GM23338 (cell line): Measurements from ENCODE around the gene SLC7A14. TPM values are rescaled to one million over a fixed set of nuclear protein-coding genes. Genes with fewer than 3 reads are reported as not detected.
A peak's percentile ranks its signal among the peaks of the same experiment; 100 is the strongest.

Experiments used
- ATAC-seq: fragments of 200-7000 bp; cut with Tn5 transposase; 3 replicates; pipeline ENCODE4 v1.9.1; 2020
- DNase-seq: peaks from one replicate; pipeline ENCODE4 v3.0.0-alpha.2; 2015; ENCODE audit warnings: low spot score
- H2AFZ ChIP-seq: fragments of 200-600 bp; sonication (generic); 2 replicates; pipeline ENCODE4 v1.8.0; 2016; ENCODE audit warnings: antibody characterized with exemption, mild to moderate bottlenecking, moderate library complexity
- H3F3A ChIP-seq: fragments of 200-600 bp; sonication (generic); replicated peaks from 2 replicates; pipeline ENCODE4 v1.8.0; 2017; ENCODE audit warnings: antibody characterized with exemption, mixed run types, low read depth
- H3K27ac ChIP-seq: fragments of 200-600 bp; sonication (generic); 2 replicates; pipeline ENCODE4 v1.6.1; 2016; ENCODE audit warnings: low read depth
- H3K27me3 ChIP-seq: fragments of 200-600 bp; sonication (generic); 2 replicates; pipeline ENCODE4 v1.8.0; 2016; ENCODE audit warnings: mild to moderate bottlenecking, mixed run types, moderate library complexity; ENCODE audit not compliant: insufficient read depth
- H3K36me3 ChIP-seq: fragments of 200-600 bp; sonication (generic); 2 replicates; pipeline ENCODE4 v1.8.0; 2016; ENCODE audit warnings: mild to moderate bottlenecking; ENCODE audit not compliant: insufficient read depth
- H3K4me1 ChIP-seq: fragments of 200-600 bp; sonication (generic); 2 replicates; pipeline ENCODE4 v1.8.0; 2016; ENCODE audit warnings: mild to moderate bottlenecking, moderate library complexity; ENCODE audit not compliant: insufficient read depth
- H3K4me2 ChIP-seq: fragments of 200-600 bp; sonication (generic); 2 replicates; pipeline ENCODE4 v1.7.1; 2017; ENCODE audit warnings: mixed run types
- H3K4me3 ChIP-seq: fragments of 200-600 bp; sonication (generic); 2 replicates; pipeline ENCODE4 v1.6.1; 2016; ENCODE audit warnings: mixed run types
- H3K79me2 ChIP-seq: fragments of 200-600 bp; sonication (generic); replicated peaks from 2 replicates; pipeline ENCODE4 v1.8.0; 2017; ENCODE audit warnings: mild to moderate bottlenecking; ENCODE audit not compliant: insufficient read depth
- H3K9me2 ChIP-seq: fragments of 200-600 bp; sonication (generic); 2 replicates; pipeline ENCODE4 v1.8.0; 2017; ENCODE audit not compliant: insufficient read depth
- H4K20me1 ChIP-seq: fragments of 200-600 bp; sonication (generic); replicated peaks from 2 replicates; pipeline ENCODE4 v1.8.0; 2017; ENCODE audit warnings: mild to moderate bottlenecking; ENCODE audit not compliant: insufficient read depth
- H3K27ac Mint-ChIP-seq: 2 replicates; pipeline ENCODE4 v1.8.0; 2020; ENCODE audit warnings: inconsistent platforms, mild to moderate bottlenecking, moderate library complexity, mixed read lengths
- H3K27me3 Mint-ChIP-seq: 3 replicates; pipeline ENCODE4 v1.8.0; 2022; ENCODE audit warnings: low read depth, mild to moderate bottlenecking, moderate library complexity, mixed read lengths, inconsistent platforms; ENCODE audit not compliant: insufficient read depth, poor library complexity
- H3K36me3 Mint-ChIP-seq: 3 replicates; pipeline ENCODE4 v1.8.0; 2021; ENCODE audit warnings: low read depth, mild to moderate bottlenecking, inconsistent platforms, moderate library complexity, mixed read lengths
- H3K4me1 Mint-ChIP-seq: 3 replicates; pipeline ENCODE4 v1.8.0; 2020; ENCODE audit warnings: mild to moderate bottlenecking, inconsistent platforms, mixed read lengths
- H3K4me3 Mint-ChIP-seq: 3 replicates; pipeline ENCODE4 v1.8.0; 2021; ENCODE audit warnings: moderate library complexity, mild to moderate bottlenecking, inconsistent platforms, mixed read lengths
- H3K9me3 Mint-ChIP-seq: 3 replicates; pipeline ENCODE4 v1.8.0; 2020; ENCODE audit warnings: moderate library complexity, mild to moderate bottlenecking, inconsistent platforms, mixed read lengths
- CREB1 ChIP-seq: fragments of 250-450 bp; sonication (Bioruptor Pico); IDR thresholded peaks from 2 replicates; pipeline ENCODE4 v1.5.0; 2020; ENCODE audit warnings: low read depth, mild to moderate bottlenecking, moderate library complexity
- CTCF ChIP-seq, 2 experiments: fragments of 200-600 bp in 1 of 2; sonication (generic) in 1 of 2; conservative IDR thresholded peaks; 2 replicates each; pipeline versions ENCODE4 v1.5.1 to v1.6.1; 2016 to 2017; ENCODE audit warnings: antibody characterized with exemption in 2 of 2, low read depth in 2 of 2, mild to moderate bottlenecking in 2 of 2, moderate library complexity in 1 of 2
- EZH2 ChIP-seq: fragments of 200-600 bp; sonication (generic); IDR thresholded peaks from one replicate; pipeline ENCODE4 v1.8.0; 2017; ENCODE audit warnings: antibody characterized with exemption, mild to moderate bottlenecking, low read depth; ENCODE audit not compliant: unreplicated experiment
- JUNB ChIP-seq: IDR thresholded peaks from one replicate; pipeline ENCODE4 v1.6.1; 2016; ENCODE audit warnings: antibody characterized with exemption; ENCODE audit not compliant: unreplicated experiment
- STAT1 ChIP-seq: IDR thresholded peaks from one replicate; pipeline ENCODE4 v1.6.1; 2016; ENCODE audit warnings: antibody characterized with exemption; ENCODE audit not compliant: unreplicated experiment
- ZNF114 ChIP-seq: fragments of 250-450 bp; sonication (Bioruptor Pico); IDR thresholded peaks from 2 replicates; pipeline ENCODE4 v1.5.0; 2020; ENCODE audit warnings: mild to moderate bottlenecking, moderate library complexity
- ZNF331 ChIP-seq: fragments of 250-450 bp; sonication (Bioruptor Pico); IDR thresholded peaks from 2 replicates; pipeline ENCODE4 v1.5.0; 2020; ENCODE audit warnings: low read depth, mild to moderate bottlenecking, moderate library complexity
- ZNF462 ChIP-seq: fragments of 250-450 bp; sonication (Bioruptor Pico); IDR thresholded peaks from 2 replicates; pipeline ENCODE4 v1.5.0; 2020; ENCODE audit warnings: mild to moderate bottlenecking, moderate library complexity
- polyA plus RNA-seq: library from polyadenylated mRNA; unstranded; fragments of >200 nt; fragmentation: Nextera tagmentation; extraction: Ambion mirVana; gene quantifications from 2 replicates; pipeline ENCODE4 v1.2.1, GENCODE V29; 2016
- total RNA-seq: library from RNA; depleted of rRNA; stranded (reverse); fragments of >200 nt; shearing (Covaris generic); gene quantifications from 2 replicates; pipeline ENCODE4 v1.2.3, GENCODE V29; 2014

The SLC7A14 gene
- total and polyA plus RNA-seq, 2 experiments from 2014 or later: 0.49 to 0.82 TPM

- Histone ChIP-seq H3K4me2 (no peak overlapping the region), H3K4me1 (no peaks in the 10 kb centered on the region), H4K20me1 (no peaks in the 10 kb centered on the region), H3K27me3 (no peaks in the 10 kb centered on the region), H3F3A (no peaks in the 10 kb centered on the region), H2AFZ (no peak overlapping the region), H3K36me3 (no peaks in the 10 kb centered on the region), H3K4me3 (no peak overlapping the region), H3K79me2 (no peaks in the 10 kb centered on the region), H3K27ac (no peak overlapping the region), H3K9me2 (no peaks in the 10 kb centered on the region)
- no peaks in the 10 kb centered on the region for H3K9me3 Mint-ChIP-seq
- H3K27ac Mint-ChIP-seq: no peak overlapping the region
- H3K36me3 Mint-ChIP-seq: no peaks in the 10 kb centered on the region; the same call in 2 of the 3 replicates
- TF ChIP-seq EZH2 (no peak), ZNF462 (CRISPR knock-in tag) (no peak), STAT1 (no peak), JUNB (no peak), ZNF114 (CRISPR knock-in tag) (no peak), CTCF (conservative IDR thresholded peaks at IDR 0.05; ENCODE audit: low read depth in 2 of 2) (peak; percentile 76 to 80), ZNF331 (CRISPR knock-in tag) (no peak), CREB1 (no peak)
- ATAC-seq: peak; percentile 95
- H3K4me3 Mint-ChIP-seq: no peak overlapping the region
- no peaks in the 10 kb centered on the region; the same call in 2 of the 3 replicates for H3K4me1 Mint-ChIP-seq
- peak; percentile 70 for DNase-seq
- peaks cover 5% of the 10 kb centered on the region for H3K27me3 Mint-ChIP-seq
These were observed 86.2 kb downstream of the SLC7A14 start for GRCh38 chr3:170499562-170500156.
